GM19240 (cell line): ENCODE results near the gene STAG1.
"Not testable (repeated sequence)": the region's sequence is repeated elsewhere in the genome, so short reads cannot be mapped to it uniquely, and the experiment has no call there.

Experiments
- DNase-seq: peaks from one replicate; pipeline ENCODE4 v3.0.0; 2011; ENCODE audit warnings: low spot score; ENCODE audit not compliant: insufficient read length

The STAG1 gene

DNA sequence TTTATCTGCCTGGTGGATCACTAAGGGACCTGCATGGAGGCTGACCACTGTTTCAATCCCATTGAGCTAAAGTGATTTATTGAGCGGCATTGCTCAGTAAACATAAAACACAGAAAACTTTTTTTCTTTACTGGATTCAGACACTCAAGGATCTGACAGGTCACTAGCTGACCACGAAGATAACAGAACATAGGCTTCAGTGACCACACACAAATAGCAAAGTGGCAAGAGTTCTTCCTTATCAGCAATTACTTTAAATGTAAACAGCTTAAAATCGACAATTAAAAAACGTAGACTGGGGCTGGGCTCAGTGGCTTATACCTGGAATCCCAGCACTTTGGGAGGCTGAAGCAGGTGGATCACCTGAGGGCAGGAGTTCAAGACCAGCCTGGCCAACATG is 48.7 kb downstream of the STAG1 start:
- no peak for DNase-seq

DNA sequence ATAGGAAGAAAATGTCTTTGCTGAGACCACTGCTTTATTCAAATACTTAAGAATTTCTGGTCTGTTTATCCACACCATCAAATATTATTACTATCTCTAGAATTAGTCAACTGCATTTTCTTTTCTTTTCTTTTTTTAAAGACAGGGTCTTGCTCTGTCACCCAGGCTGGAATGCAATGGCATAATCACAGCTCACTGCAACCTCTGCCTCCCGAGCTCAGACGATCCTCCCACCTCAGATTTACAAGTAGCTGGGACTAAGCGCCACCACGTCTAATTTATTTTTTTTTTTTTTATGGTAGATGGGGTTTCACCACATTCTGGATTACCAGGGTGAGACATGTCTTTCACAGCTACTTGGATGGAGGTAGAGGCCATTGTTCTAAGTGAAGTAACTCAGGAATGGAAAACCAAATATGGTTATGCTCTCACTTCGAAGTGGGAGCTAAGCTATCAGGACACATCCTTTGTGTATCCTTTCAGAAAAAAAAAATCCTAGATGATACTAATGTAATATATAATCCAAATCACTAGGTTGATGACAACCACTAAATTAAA is 52.8 kb downstream of the STAG1 start:
- DNase-seq: no peak

DNA sequence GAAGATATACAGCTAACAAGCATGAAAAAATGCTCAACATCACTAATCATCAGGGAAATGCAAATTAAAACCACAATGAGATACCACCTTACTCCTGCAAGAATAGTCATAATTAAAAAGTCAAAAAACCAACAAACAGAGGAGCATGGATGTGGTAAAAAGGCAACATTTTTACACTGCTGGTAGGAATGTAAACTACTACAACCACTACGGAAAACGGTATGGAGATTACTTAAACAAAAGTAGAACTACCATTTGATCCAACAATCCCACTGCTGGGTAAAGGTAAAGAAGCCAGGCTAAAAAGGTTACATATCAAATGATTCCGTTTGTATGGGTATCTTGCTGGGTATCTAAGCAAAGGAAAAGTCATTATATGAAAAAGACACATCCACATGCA is 53.8 kb downstream of the STAG1 start:
- no peak for DNase-seq

DNA sequence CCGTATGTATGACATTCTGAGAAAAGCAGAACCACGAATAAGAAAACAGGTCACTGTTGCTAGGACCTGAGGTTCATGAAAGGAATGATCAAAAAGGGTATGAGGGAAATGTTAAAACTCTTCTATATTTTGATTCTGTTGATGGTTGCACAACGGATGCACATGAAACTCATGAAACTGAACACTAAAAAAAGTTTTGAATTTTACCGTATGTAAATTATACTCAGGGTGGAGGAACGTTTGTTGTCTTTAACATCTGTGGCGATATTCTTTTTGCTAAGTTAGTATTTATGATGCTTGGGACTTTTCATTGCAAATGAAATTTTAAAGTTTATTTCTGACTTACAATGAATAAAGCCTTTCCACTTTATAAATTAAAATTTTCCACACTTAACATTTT is 55.4 kb downstream of the STAG1 start:
- DNase-seq: no peak

DNA sequence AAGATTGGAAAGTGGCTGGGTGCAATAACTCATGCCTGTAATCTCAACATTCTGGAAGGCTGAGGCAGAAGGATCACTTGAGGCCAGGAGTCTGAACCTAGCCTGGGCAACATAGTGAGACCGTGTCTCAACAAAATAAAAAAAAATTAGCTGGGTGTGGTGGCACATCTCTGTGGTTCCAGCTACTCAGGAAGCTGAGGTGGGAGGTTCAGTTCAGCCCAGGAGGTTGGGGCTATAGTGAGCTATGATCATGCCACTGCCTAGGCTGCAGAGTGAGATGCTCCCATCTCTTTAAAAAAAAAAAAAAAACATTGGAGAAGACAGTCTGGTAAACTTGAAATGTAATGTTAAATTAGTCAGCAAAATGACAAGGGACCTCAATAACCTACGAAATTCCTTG is 57.9 kb downstream of the STAG1 start:
- no peak for DNase-seq

DNA sequence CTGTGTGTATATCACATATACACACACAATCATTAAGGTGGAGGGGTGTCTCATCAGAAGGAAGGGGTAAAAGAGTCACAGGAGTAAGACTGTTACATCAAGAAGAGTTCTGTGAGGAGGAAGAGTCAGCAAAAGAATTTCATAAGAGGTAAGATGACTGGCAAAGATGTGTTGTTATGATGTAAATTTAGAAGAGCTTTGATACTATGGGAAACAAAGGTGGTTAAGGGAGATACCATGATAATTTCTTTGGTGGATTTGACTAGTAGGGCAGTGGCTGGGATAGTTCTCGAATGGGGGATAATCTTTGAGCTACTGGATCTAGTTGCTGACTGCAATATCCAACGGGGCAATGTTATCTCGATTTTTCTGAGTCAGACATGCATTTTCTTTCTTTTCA is 61.6 kb downstream of the STAG1 start:
- DNase-seq: no peak

DNA sequence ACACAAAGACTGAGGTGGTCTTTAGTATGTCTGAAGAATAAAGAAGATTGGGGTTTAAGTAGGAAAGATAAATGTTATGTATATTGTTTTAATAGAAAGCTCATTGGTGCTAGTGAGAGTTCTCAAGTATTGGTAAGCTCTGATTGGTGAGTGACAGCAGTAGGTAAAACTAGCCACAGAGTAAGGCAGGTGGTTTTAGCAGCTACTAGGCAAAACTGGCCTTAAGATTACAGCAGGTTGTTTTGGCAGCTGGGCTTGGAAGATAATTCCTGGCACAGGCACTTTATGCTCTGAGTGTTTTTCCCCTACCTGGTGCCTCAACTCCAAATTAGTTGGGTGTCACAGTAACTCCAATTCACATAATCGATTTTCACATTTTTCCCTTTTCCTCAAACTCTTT is 66.3 kb downstream of the STAG1 start:
- no peak for DNase-seq

DNA sequence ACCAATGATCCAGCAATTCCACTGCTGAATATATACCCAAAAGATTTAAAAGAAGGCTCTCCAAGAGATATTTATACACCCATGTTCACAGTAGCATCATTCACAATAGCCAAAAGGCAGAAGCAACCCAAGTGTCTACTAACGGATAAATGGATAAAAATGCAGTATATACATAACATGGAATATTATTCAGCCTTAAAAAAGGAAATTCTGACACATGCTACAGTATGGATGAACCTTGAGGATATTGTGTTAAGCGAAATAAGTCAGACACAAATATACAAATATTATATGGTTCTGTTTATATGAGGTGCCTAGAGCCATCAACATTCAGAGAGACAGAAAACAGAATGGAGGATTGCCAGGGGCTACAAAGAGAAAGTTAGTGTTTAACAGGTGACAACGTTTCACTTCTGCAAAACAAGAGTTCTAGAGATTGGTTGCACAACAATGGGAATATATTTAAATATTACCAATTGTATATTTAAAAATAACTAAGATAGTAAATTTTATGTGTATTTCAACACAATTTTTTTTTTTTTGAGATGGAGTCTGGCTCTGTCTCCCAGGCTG is 69.4 kb downstream of the STAG1 start:
- DNase-seq: no peak

DNA sequence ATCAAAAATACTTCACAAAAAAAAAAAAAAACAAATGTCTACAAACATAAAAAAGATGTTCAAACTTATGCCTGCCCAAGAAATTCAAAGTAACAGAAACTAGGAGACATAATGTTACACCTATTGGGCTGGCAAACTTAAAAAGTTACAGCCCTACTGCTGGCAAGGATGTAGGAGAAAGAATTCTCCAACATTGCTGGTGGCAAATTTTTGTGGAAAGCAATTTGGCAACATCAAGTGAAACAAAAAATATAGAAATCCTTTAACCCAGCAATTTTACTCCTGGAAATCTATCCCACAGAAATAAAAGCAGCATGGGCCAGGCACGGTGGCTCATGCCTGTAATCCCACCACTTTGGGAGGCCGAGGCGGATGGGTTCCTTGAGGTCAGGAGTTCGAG is 73.2 kb downstream of the STAG1 start:
- DNase-seq: no peak

DNA sequence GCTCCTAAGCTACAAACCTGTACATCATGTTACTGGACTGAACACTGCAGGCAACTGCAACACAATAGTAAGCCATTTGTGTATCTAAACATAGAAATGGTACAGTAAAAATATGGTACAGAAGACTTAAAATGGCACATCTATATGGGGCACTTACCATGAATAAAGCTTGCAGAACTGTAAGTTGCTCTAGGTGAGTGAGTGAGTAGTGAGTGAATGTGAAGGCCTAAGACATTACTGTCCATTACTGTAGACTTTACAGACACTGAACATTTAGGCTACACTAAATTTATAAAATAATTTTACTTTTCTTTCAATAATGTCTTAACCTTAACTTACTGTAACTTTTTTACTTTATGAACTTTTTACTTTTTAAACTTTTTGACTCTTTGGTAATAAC is 76.2 kb downstream of the STAG1 start:
- DNase-seq: no peak

DNA sequence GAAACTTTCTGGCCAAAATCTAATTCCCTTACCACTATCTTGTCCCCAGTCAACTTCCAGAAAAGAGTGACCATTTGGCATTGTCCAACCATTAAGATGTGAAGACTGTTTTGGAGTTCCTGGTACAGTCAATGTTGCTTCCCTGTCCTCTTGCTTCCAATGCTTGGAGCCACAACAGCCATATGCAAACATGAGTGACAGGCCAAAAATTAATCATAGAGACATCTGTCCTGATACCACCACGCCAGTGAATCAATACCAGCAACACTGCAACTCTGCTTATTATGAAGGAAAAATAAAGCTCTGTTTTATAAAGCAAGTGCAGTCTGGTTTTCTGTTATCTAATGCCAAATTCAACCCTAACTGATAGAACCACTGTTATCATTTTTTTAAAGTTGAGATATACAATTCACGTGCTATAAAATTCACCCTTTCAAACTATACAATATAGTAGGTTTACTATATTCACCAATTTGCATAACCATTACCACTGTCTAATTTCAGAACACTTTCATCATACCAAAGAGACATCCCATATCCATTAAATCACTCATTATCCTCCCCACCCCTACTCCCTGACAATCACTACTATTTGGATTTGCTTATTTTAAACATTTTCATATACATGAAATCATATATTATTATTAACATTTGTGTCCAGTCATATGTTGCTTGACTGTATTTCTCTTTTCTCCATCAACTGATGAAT is 76.9 kb downstream of the STAG1 start:
- no peak for DNase-seq

DNA sequence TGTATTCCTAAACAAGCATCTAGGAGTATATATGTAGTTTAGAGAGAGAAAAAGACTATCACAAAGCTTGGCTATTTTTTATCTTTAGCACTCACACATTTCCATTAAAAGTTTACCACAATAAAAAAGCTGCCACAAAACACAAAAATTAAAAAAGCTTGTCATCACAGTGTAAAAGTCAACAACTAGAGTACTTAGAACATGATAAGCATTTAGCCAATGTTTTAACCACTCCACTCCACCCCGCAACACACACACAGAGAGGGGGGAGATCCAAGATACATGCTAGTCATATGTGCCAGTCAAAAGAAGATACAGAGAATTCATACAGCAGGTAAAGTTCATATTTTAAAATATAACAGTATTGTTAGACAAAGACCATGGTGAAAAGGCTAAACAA is 79.7 kb downstream of the STAG1 start:
- DNase-seq: no peak

DNA sequence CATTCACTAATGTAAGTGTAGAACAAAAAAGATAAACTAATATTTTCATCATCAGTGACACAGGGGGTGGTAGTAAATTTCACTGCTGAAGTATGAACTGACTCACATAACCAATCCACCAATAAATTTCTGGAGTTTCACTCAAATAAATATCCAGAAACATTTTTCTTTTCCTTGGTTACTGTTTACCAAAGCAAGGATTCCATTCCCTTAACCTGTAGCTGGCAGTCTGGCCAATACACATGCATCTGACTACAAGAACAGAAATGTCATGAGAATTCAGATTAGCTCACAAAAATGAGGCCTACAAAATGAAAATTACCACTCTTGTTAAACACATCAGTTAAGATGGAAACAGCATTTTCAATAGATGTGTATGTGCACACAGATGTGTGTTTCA is 80.3 kb downstream of the STAG1 start:
- no peak for DNase-seq

DNA sequence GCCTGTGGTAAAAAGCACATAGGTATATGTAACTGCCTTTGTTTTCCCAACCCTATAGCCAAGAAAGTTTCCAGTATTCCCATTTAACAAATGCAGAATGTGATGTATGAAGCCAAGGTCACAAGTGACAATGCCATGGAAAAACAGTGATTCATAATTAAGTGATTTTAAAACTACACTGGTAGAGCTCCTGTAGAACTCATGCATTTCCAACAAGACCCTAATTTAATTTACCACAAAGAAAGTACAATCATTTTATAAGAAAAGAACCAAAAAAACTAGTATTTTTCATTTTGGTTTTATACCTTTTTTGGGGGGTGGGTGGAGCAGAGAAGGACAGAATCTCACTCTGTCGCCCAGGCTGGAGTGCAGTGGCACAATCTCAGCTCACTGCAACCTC is 82.0 kb downstream of the STAG1 start:
- no peak for DNase-seq

DNA sequence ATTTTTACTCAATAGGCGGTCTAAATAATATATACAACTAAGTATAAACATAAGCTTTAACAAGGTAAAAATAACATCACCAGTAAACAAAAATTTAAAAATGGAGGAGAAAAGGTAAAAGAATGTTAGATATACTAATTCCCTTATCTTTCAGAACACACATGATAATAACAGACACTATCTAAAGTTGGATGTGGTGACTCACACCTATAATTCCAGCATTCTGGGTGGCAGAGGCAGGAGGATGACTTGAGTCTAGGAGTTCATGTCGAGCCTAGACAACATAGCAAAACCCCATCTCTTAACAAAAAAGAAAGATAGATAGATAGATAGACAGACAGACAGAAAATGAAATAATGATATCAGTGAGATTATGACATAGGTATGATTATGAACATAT is 85.1 kb downstream of the STAG1 start:
- no peak for DNase-seq

DNA sequence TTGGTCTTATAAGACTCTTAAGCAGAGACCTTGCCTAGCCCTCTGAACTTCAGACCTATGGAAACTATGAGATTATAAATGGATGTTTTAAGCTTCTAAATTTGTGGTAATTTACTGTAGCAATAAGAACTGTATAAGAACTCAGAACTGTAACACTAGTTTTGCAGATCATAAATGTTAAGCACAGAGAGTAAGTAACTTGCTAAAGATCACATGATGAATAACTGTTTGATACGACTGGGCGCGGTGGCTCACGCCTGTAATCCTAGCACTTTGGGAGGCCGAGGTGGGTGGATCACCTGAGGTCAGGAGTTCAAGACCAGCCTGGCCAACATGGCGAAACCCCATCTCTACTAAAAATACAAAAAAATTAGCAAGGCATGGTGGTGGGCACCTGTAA is 85.9 kb downstream of the STAG1 start:
- not testable (repeated sequence) for DNase-seq

DNA sequence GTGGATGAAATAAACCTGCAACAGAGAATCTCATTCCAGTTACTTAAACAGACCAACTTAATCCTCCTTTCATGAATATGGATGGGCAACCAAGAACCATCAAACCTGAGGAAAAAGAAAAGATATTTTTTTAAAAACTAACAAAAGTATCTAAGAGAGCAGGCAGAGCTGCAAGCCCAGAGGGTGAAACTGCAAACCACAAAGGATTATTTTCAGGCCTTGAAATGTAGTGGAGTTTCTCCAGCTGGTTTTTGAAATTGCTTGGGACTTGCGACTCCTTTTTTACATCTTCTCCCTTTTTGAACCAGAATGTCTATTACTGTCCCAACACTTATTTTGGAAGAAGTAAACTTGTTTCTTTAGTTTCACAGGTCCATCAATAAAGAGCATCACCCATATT is 87.4 kb downstream of the STAG1 start:
- no peak for DNase-seq

DNA sequence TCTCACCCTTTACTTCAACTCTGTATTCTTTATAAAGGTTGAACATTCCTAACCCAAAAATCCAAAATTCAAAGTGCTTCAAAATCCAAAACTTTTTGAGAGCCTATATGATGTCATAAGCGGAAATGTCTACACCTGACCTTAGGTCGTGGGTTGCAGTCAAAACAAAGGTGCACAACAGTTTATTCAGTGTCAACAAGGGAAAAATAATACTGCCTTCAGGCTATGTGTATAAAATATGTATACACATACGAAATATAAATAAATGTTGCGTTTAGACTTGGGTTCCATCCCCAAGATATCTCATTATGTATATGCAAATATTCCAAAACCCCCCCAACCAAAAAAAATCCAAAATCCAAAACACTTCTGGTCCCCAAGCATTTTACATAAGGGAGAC is 90.9 kb downstream of the STAG1 start:
- DNase-seq: no peak

DNA sequence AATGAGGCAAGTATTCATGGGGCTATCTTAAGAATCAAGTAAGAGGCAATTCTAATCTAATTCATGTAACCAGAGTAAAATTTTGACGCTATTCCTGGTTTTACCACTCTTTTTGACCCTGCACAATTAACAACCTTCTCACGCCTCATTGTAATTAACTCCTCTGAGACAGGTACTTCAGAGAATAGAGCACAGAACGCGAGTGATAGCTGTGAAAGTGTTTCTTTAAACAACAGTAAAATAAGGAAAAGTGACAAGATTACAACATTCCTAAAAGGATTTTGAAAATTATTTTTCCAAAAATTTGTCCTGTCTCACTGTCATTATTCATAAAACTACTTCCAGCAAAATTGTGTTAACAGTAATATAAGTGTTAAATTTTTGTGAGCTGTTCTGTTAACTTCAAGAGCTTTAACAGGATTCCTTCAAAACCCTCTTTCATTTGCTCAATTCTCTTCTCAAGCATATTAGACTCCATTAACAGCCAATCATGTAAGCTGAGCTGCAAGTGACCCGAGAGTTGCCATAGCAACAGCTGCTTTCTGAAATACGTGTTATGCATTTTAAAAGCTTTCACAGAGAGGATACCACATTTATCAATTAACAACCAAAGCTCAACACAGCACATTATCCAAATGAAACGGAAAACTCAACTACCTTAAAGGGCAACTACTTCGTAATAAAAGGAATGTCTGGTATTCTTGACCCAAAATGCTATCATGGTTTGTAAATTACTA is 93.1 kb downstream of the STAG1 start:
- DNase-seq: no peak

DNA sequence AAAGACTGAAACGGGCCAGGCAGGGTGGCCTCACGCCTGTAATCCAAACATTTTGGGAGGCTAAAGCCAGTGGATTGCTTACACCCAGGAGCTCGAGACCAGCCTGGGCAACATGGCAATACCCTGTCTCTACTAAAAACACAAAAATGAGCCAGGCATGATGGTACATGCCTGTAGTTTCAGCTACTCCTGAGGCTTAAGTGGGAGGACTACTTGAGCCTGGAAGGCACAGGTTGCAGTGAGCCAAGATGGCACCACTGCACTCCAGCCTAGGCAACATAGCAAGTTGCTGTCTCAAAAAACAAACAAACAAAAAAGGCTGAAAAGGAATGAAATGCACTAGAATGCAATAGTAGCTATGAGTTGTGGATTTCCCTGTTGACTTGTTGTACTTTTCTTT is 94.7 kb downstream of the STAG1 start:
- DNase-seq: no peak

DNA sequence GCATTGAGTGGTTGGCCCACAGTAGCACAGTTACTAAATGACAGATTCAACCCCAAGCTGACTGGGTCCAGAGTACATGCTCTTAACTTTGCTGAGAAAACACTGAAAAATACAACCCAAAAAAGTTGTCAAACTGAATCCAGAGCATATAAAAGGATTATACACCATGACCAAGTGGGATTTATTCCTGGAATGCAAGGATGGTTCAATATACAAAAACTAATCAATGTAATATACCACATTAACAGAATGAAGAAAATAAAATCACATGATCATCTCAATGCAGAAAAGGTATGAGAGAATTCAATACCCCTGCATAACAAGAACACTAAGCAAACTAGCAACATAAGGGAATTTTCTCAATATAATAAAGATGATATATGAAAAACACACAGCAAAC is 98.5 kb downstream of the STAG1 start:
- no peak for DNase-seq

DNA sequence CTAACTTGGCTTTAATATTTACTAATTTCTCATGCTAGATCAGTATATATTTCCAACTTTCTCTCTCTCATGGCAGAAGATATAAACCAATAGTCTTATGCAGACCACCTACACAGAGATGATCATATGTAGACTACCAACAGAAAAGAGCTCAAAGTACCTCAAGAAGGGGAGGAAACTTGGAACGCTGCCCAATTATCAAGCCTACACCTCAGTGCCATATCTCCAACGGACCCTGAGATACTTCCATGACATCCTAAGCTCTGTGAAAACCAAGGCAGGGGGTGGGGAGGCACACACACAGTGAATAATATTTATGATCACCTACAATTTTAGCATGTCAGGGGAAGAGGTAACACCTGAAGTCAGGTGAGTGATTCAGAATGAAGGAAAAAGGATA is 100.6 kb downstream of the STAG1 start:
- no peak for DNase-seq

DNA sequence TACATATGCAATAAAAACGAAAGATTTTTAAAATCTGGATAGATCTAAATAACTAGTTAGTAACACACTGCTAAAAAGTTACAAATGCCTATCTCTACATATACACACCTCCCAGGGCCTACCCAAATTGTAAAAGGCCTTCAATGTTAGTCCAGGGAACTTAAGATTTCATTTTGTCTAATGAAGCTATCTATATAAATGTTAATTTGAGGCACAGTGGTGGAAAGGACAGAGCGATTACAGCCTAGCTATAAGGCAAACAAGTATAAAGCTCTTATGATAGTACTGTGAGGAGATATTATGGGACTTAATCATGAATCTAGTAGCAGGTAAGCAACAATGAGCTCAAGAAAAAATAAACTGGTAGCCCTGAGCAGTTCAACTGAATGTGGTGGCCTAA is 101.7 kb downstream of the STAG1 start:
- DNase-seq: no peak
